HepG2 (cell line): Measurements from ENCODE around the gene SWSAP1. TPM values are rescaled to one million over a fixed set of nuclear protein-coding genes. Genes with fewer than 3 reads are reported as not detected.

Source experiments
- CBX2 ChIP-seq, 2 experiments: fragments of 200-600 bp in 1 of 2; sonication (generic); formaldehyde crosslinking in 1 of 2; IDR thresholded peaks; 2 replicates each; pipeline versions ENCODE4 v1.7.0 to v1.8.1; 2018 to 2022; ENCODE audit warnings: low read depth in 2 of 2, low read length in 1 of 2, mild to moderate bottlenecking in 1 of 2, missing genetic modification reagents in 1 of 2
- CSRNP2 ChIP-seq: sonication (generic); formaldehyde crosslinking; conservative IDR thresholded peaks from 2 replicates; pipeline ENCODE4 v1.8.0; 2022; ENCODE audit warnings: low read depth, missing genetic modification reagents
- ERF ChIP-seq: IDR thresholded peaks from 2 replicates; pipeline ENCODE4 v1.6.1; 2018; ENCODE audit warnings: missing biosample characterization, missing genetic modification reagents
- FOXA3 ChIP-seq: IDR thresholded peaks from 2 replicates; pipeline ENCODE4 v1.6.1; 2016; ENCODE audit warnings: missing genetic modification reagents, missing compliant biosample characterization
- GATAD2A ChIP-seq: IDR thresholded peaks from 2 replicates; pipeline ENCODE4 v1.6.1; 2016
- HINFP ChIP-seq: sonication (generic); formaldehyde crosslinking; IDR thresholded peaks from 2 replicates; pipeline ENCODE4 v1.4.0; 2020; ENCODE audit warnings: low read depth, mild to moderate bottlenecking, missing genetic modification reagents
- JUND ChIP-seq: sonication (generic); formaldehyde crosslinking; IDR thresholded peaks from 2 replicates; pipeline ENCODE4 v1.8.0; 2022; ENCODE audit warnings: mild to moderate bottlenecking, missing genetic modification reagents
- MED1 ChIP-seq: sonication (generic); formaldehyde crosslinking; IDR thresholded peaks from 2 replicates; pipeline ENCODE4 v1.4.0; 2020; ENCODE audit warnings: missing genetic modification reagents
- ZBTB37 ChIP-seq: sonication (generic); formaldehyde crosslinking; IDR thresholded peaks from 2 replicates; pipeline ENCODE4 v1.4.0; 2020; ENCODE audit warnings: mild to moderate bottlenecking, missing genetic modification reagents
- ZNF414 ChIP-seq: sonication (generic); formaldehyde crosslinking; IDR thresholded peaks from 2 replicates; pipeline ENCODE4 v1.5.0; 2020; ENCODE audit warnings: missing genetic modification reagents
- ZNF496 ChIP-seq: sonication (generic); formaldehyde crosslinking; IDR thresholded peaks from 2 replicates; pipeline ENCODE4 v1.8.1; 2023; ENCODE audit warnings: mild to moderate bottlenecking, moderate library complexity, missing genetic modification reagents; ENCODE audit not compliant: insufficient replicate concordance
- ZNF552 ChIP-seq: sonication (generic); formaldehyde crosslinking; IDR thresholded peaks from 2 replicates; pipeline ENCODE4 v1.9.0; 2022; ENCODE audit warnings: missing genetic modification reagents, mild to moderate bottlenecking, borderline replicate concordance
- ZNF790 ChIP-seq: sonication (generic); formaldehyde crosslinking; IDR thresholded peaks from 2 replicates; pipeline ENCODE4 v1.8.0; 2022; ENCODE audit warnings: missing genetic modification reagents, mild to moderate bottlenecking, borderline replicate concordance
- polyA plus RNA-seq, 8 experiments: library from polyadenylated mRNA; depleted of rRNA in 3 of 8; stranded (reverse) in 7 of 8; unstranded in 1 of 8; fragments of >200 nt; fragmentation: Illumina TruSeq in 4 of 8; extraction: Trizol in 4 of 8; gene quantifications; 2 replicates each; pipeline versions ENCODE4 v1.2.1 to v1.2.3, GENCODE V29; 2011 to 2016; ENCODE audit warnings: low read depth in 4 of 8, missing spikeins in 1 of 8, mixed read lengths in 1 of 8; ENCODE audit not compliant: insufficient read depth in 1 of 8
- total RNA-seq, 5 experiments: library from RNA; depleted of rRNA; stranded (reverse); fragments of >200 nt; fragmentation: Illumina TruSeq; extraction: Trizol; gene quantifications; 2 replicates each; pipeline ENCODE4 v1.2.3, GENCODE V29; 2016; ENCODE audit warnings: low read depth in 1 of 5
- TF ChIP-seq, protein P1 (sequence below): sonication (generic); formaldehyde crosslinking; IDR thresholded peaks from 2 replicates; pipeline ENCODE4 v1.5.0; 2020; ENCODE audit warnings: mild to moderate bottlenecking, missing genetic modification reagents
- TF ChIP-seq, protein P2 (sequence below): sonication (generic); formaldehyde crosslinking; IDR thresholded peaks from 2 replicates; pipeline ENCODE4 v1.4.0; 2020; ENCODE audit warnings: low read depth, mild to moderate bottlenecking, missing genetic modification reagents
- TF ChIP-seq, protein P3 (sequence below): sonication (generic); formaldehyde crosslinking; conservative IDR thresholded peaks from 2 replicates; pipeline ENCODE4 v1.8.0; 2022; ENCODE audit warnings: mild to moderate bottlenecking, moderate library complexity, missing genetic modification reagents

SWSAP1 gene
- total and polyA plus RNA-seq, 2 of the 13 experiments (the other 11 are each of a cell fraction or from before 2014, with no cell fraction given): 2.7 to 3.3 TPM

DNA sequence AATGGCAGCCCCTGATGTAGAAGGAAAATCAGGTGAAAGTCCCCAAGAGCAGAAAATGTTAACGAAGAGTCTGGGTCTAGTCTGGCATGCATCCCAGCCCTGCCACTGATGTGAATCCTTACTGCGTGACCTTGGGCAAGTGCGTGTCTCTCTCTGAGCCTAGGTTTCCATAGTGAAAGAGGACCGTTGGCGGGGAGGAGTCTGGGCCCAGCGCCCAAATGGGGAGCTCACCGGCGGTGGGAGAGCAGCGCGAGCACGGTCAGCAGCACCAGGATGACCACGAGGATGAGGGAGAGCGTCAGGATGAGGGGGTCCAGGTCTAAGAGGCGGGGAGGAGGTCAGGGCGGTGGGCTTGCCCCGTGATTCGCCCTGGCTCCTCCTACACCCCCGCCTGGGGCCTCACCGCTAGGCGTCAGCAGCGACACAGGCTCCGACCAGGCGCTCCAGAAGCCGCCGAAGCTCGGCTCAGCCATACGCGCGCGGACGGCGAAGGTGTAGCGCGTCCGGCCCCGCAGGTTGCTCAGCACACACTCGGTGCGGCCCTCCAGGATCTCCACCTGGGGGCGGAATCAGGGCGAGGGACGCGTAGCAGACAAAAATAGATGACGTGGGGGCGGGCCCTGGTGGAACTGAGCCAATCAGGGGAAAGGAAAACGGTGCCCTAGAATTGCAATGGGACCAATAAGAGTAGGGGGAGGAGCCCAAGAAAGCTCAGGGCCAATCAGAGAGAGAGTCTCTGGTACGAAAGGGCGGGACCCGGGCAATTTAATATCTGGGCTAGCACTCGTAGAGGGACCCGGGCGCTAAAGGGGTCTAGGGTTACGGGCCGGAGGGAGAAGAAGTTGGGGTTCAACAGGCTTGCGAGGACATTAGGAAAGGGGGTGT, 6.4 kb downstream of the SWSAP1 start (continued):
- TF ChIP-seq CSRNP2 (no peak), GATAD2A (CRISPR knock-in tag) (peak; percentile 75), HINFP (CRISPR knock-in tag) (peak; percentile 90; the same call in 1 of the 2 replicates), ERF (peak; percentile 79), FOXA3 (CRISPR knock-in tag) (peak; percentile 37; the same call in 1 of the 2 replicates), CBX2 (IDR thresholded peaks at IDR 0.05; ENCODE audit: low read depth, low read length) (no peak), CBX2 (CRISPR knock-in tag; IDR thresholded peaks at IDR 0.05; ENCODE audit: low read depth) (no peak), MED1 (CRISPR knock-in tag) (peak; percentile 64), ZNF552 (CRISPR knock-in tag) (no peak), ZNF496 (CRISPR knock-in tag) (no peak), ZBTB37 (no peak), JUND (no peak), ZNF414 (CRISPR knock-in tag) (no peak), ZNF790 (CRISPR knock-in tag) (no peak)
- TF ChIP-seq, protein P1, sequence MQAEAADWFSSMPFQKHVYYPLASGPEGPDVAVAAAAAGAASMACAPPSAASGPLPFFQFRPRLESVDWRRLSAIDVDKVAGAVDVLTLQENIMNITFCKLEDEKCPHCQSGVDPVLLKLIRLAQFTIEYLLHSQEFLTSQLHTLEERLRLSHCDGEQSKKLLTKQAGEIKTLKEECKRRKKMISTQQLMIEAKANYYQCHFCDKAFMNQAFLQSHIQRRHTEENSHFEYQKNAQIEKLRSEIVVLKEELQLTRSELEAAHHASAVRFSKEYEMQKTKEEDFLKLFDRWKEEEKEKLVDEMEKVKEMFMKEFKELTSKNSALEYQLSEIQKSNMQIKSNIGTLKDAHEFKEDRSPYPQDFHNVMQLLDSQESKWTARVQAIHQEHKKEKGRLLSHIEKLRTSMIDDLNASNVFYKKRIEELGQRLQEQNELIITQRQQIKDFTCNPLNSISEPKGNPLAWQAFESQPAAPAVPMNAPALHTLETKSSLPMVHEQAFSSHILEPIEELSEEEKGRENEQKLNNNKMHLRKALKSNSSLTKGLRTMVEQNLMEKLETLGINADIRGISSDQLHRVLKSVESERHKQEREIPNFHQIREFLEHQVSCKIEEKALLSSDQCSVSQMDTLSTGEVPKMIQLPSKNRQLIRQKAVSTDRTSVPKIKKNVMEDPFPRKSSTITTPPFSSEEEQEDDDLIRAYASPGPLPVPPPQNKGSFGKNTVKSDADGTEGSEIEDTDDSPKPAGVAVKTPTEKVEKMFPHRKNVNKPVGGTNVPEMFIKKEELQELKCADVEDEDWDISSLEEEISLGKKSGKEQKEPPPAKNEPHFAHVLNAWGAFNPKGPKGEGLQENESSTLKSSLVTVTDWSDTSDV: no peak
- TF ChIP-seq, protein P2, sequence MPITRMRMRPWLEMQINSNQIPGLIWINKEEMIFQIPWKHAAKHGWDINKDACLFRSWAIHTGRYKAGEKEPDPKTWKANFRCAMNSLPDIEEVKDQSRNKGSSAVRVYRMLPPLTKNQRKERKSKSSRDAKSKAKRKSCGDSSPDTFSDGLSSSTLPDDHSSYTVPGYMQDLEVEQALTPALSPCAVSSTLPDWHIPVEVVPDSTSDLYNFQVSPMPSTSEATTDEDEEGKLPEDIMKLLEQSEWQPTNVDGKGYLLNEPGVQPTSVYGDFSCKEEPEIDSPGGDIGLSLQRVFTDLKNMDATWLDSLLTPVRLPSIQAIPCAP: no peak
- TF ChIP-seq, protein P3, sequence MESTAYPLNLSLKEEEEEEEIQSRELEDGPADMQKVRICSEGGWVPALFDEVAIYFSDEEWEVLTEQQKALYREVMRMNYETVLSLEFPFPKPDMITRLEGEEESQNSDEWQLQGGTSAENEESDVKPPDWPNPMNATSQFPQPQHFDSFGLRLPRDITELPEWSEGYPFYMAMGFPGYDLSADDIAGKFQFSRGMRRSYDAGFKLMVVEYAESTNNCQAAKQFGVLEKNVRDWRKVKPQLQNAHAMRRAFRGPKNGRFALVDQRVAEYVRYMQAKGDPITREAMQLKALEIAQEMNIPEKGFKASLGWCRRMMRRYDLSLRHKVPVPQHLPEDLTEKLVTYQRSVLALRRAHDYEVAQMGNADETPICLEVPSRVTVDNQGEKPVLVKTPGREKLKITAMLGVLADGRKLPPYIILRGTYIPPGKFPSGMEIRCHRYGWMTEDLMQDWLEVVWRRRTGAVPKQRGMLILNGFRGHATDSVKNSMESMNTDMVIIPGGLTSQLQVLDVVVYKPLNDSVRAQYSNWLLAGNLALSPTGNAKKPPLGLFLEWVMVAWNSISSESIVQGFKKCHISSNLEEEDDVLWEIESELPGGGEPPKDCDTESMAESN: peak; percentile 71
